ENCODE measurements around the gene PLTP.
"Not testable (repeated sequence)": the region's sequence is repeated elsewhere in the genome, so short reads cannot be mapped to it uniquely, and the experiment has no call there.

PLTP gene

GRCh38 chr20:45911486-45912343, at the start of gene PLTP:
PLTP (minus strand) TSS chr20:45912155; CDS start chr20:45911452, 703 bp downstream.
- no peak for DNase-seq

GRCh38 chr20:45959956-45960630, 48.1 kb upstream of the PLTP start:
- DNase-seq: no peak

GRCh38 chr20:45959126-45959525, 47.2 kb upstream of the PLTP start:
- DNase-seq: no peak

GRCh38 chr20:45958593-45958992, 46.6 kb upstream of the PLTP start:
- no peak for DNase-seq

- no peak for DNase-seq
These were observed 45.3 kb upstream of the PLTP start for GRCh38 chr20:45957021-45957941.

- DNase-seq: not testable (repeated sequence)
These were observed 44.4 kb upstream of the PLTP start for GRCh38 chr20:45956326-45956725.

- DNase-seq: no peak
These were observed 41.7 kb upstream of the PLTP start for GRCh38 chr20:45953672-45954071.

- no peak for DNase-seq
These were observed 40.9 kb upstream of the PLTP start for GRCh38 chr20:45952861-45953260.

GRCh38 chr20:45951925-45952834, 40.2 kb upstream of the PLTP start:
- DNase-seq: no peak

- DNase-seq: no peak
These were observed 38.3 kb upstream of the PLTP start for GRCh38 chr20:45950330-45950646.

- DNase-seq: no peak
These were observed 37.8 kb upstream of the PLTP start for GRCh38 chr20:45949542-45950329.

- no peak for DNase-seq
These were observed 37.0 kb upstream of the PLTP start for GRCh38 chr20:45948742-45949541.

GRCh38 chr20:45948261-45948733, 36.3 kb upstream of the PLTP start:
- no peak for DNase-seq

GRCh38 chr20:45947110-45947866, 35.3 kb upstream of the PLTP start:
- no peak for DNase-seq

- DNase-seq: no peak
These were observed 34.4 kb upstream of the PLTP start for GRCh38 chr20:45946149-45946970.

GRCh38 chr20:45945678-45946148, 33.8 kb upstream of the PLTP start:
- DNase-seq: no peak

- DNase-seq: no peak
These were observed 33.2 kb upstream of the PLTP start for GRCh38 chr20:45944965-45945677.

Data from NCI-H1092 (cell line).